Stimulated activated CD4-positive, alpha-beta T cell treated with anti-CD3 and anti-CD28 coated beads, Interleukin-12 subunit alpha, Interleukin-12 subunit beta, amount 100 ng/mL, for 4 hours (primary cell): ENCODE measurements around the gene BTBD8.

Experiments used
- DNase-seq: peaks from one replicate; pipeline ENCODE4 v3.0.0-alpha.2; 2020

The BTBD8 gene

DNA sequence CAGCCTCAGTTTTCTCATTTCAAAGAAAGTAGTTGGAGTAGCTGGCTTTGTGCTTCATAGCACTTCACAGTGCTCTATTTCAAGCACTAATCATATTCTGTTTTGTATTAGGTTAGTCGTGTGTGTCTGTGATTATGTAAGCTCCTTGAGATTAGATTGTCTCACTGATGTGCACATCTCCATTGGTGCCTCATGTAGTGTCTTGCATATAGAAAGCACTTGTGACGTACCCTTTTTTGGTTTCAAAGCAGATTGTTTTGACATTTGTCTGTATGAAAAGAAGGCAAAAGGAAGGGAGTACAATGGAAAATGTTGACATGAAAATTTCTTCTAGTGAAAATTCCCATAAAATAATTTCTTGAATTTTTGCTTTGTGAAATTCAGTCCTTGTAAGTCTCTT lies 13.9 kb downstream of the BTBD8 start:
- DNase-seq, result no peak

DNA sequence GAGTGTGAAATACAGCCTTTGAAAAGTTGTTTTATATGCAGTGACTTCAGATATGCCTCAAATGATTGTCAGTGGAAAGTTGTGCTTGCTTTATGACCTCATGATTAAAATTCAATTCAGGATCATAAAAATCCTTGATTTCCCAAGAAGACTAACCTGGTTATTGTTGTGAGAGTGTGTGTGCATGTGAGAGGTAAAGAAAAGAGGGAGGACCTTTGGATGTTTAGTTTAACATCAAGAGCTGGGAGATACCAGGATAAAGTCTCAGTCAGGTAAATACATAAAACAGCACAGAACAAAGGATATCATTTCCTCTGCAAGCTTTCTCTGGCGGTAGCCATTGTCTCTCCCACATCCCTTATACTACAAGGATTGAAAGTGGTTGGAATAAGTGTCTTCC lies 14.4 kb downstream of the BTBD8 start:
- DNase-seq, result no peak

DNA sequence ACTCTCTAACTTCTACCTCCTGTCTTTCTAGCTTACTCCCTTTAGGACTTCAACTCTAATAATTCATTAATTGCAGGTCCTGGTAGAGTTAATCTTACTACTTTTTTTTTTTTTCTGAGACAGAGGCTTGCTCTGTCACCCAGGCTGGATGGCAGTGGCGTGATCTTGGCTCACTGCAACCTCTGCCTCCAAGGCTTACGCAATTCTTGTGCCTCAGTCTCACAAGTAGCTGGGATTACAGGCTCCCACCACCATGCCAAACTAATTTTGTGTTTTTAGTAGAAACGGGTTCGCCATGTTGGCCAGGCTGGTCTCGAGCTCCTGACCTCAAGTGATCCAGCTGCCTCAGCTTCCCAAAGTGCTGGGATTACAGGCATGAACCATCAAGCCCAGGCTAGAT lies 15.7 kb downstream of the BTBD8 start:
- DNase-seq, result no peak

DNA sequence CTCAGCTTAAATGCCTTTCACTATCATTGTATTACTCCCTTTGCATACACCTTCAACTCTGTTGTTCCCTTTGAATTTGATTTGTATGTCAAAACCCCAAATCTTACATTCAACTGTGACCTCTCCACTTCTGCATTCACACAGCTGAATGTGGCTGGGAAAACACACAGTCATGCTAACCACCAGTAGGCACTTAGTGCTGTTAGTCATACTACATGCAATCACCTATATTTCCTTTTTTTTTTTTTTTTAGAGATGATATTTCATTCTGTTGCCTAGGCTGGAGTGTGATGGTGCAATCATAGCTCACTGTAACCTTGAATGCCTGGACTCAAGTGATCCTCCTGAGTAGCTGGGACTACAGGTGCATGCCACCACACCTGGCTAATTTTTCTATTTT lies 16.2 kb downstream of the BTBD8 start:
- no peak for DNase-seq

DNA sequence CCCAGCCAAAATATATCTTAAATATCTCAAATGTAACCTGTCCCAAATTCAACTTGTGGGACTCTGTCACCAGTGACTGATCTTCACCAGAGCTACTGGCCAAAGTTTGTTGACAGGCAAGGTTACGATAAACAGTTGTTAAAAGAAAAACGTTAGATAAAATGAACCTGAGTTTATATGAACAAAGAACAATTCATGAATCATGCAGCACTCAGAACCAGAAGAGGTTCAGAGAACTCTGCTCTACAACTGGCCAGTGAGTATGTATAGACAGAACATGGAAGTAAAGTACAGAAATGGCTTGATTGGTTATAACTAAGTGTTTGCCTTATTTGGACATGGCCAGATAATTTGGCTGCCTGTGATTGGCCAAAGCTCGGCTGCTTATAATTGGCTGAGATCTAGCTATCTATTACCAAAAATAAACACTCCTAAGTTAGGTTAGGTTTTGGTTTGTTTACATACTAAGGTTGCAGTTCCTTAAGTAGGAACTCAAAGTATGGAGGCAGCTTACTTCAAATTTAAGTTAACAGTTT lies 25.5 kb downstream of the BTBD8 start:
- DNase-seq, result no peak

DNA sequence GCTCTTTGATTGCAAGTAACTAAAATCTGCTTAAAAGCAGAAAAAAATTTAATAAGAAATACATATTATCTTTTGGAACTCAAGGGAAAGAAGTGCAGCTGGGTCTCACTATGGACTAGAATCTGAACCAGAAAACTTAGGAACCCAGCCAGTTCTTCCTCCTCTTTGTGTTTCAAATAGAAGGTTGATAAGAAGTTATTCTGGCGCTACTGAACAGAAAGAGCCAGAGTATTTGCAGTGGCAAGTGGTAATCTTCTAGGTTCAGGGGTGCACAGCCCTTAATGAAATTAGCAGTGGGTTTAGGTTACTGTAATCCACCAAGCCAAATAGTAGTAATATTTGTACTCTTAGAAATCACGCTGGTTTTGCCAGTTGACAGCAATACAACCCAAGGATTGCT lies 28.5 kb downstream of the BTBD8 start:
- DNase-seq, result no peak

DNA sequence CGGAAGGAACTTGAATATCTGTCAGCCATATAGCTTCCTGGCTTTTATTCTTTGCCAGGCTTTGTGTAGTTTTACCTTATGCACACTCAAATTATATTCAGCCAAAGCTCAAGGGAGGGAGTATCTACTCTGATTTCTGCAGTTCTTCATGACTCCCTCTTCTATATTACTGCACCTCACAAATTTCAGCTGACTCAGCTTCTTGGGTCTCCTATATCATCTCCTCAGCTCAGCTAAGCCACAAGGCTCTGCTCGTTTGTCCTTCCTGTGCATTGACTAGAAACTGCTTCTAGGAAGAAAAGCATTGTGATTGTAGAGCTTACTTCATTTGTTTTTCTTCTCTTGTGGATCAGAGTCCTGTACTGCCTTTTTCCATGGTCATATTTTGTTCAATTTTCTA lies 37.4 kb downstream of the BTBD8 start:
- DNase-seq, result no peak

DNA sequence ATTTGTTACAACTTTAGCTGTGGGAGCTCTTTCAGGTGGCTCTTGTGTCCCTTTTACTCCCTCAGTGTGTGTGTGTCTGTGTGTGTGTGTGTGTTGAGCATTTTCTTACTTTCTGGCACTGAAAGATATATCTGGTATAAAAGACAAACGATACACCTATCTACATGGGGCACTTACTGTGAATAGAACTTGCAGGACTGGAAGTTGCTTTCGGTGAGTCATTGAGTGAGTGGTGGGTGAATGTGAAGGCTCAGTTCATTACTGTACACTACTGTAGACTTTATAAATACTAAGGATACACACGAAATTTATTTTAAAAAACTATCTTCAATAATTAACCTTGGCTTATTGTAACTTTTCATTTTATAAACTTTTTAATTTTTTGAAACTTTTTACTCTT lies 38.7 kb downstream of the BTBD8 start:
- no peak for DNase-seq

DNA sequence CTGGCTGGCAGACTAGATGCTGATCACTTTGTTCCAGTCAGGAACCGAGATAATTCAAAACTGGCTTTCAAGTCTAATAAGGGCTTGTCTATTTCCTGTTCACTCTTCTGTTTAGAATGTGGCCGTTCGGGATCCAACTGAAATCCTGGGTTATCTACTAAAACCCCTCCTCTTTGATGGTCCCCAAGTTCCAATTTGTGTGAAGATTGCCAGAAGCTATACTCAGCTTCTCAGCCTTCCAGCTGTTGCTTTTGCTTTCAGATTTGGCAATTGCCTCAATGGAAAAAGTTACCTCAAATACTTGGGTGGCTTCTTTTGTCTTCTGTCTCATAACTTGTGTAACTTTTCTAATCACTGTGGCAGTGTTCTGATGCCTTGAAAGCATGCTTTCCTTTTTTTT lies 43.7 kb downstream of the BTBD8 start:
- DNase-seq, result no peak

DNA sequence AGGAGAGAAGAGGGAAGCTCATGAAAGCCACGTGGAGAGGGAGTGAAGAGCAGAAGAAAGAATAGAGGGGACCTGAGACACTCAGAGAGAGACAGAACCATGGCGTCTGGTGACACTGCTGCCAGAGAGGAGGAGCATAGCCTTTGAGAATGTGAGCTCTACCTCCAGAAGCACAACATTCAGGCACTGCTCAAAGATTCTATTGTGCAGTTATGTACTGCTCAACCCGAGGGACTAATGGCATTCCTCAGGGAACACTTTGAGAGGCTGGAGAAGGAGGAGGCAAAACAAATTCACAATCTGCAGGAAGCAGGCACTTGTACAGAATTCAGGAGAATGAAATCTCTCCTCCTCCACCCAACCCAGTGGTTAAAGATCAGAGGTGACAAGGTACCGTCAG lies 45.1 kb downstream of the BTBD8 start:
- no peak for DNase-seq

DNA sequence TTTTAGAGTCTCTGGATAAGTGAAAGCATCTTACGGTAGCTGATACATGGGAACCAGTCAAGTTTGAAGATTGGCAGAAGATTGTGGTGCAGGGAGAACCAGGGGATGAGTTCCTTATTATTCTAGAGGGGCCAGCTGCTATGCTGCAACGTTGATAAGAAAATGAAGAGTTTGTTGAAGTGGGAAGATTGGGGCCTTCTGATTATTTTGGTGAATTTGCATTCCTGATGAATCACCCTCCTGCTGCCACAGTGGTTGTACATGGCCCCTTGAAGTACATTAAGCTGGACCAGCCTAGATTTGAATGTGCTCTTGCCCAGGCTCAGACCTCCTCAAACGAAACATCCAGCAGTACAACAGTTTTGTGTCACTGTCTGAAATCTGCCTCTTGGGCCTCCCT lies 45.9 kb downstream of the BTBD8 start:
- no peak for DNase-seq

DNA sequence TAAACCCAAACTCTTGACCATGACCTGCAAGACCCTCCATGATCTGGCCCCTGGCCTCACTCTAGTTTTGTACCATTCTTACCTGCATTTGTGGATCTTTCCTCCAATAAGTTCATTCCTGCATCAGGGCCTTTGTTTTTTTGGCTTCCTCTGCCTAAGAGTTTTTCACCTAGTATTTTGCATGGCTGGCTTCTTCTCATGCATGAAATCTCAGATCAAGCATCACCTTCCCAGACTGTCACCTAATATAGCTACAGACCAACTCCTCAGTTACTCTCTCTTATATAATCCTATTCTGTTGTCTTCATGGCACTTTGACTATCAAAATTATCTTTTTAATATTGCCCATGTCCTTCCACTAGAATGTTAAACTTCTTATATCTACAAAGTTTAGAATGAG lies 54.2 kb downstream of the BTBD8 start:
- DNase-seq, result no peak

DNA sequence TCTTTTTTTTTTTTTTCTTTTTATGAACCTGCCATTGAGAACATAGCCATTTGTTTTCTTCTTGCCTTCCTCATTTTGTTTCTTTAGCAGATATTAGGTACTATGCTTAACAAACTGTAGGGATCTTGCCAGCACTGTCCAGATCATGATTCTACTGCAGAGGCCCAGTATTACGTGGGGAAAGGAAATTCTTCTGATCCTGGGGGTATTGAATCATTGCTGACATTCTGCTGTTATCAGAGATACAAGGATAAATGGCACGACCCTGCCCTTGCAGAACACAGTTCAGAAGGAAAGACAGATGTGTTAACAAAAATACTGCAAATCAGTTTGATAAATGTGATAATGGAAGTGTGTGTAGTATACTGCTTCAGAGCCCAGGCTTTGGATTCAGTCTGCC lies 56.2 kb downstream of the BTBD8 start:
- no peak for DNase-seq

DNA sequence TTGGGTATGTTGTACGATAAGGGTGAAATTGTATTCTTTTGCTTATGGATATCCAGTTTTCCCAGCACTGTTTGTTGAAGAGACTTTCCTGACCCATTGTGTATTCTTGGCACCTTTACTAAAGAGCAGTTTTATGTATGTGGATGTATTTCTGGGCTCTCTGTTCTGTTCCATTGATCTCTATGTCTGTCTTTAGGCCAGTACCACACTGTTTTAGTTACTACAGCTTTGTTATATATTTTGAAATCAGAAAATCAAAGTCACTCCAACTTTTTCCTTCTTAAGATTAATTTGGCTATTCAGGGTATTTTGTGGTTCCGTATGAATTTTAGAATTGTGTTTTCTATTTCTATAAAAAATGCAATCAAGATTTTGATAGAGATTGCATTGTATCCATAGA lies 74.8 kb downstream of the BTBD8 start:
- DNase-seq, result no peak

DNA sequence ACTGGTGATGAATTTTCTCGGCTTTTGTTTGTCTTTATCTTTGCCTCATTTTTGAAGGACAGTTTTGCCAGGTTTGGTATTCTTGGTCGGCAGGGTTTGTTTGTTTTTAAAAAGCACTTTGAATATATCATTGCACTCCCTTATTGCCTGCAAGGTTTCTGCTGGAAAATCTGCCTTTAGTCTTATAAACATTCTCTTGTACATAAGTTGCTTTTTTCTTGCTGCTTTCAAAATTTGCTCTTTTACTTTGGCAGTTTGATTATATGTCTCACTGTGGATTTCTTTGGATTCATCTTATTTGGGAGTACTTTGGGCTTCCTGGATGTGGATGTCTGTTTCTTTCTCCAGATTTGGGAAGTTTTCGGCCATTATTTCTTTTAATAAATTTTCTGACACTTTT lies 79.4 kb downstream of the BTBD8 start:
- DNase-seq, result no peak

DNA sequence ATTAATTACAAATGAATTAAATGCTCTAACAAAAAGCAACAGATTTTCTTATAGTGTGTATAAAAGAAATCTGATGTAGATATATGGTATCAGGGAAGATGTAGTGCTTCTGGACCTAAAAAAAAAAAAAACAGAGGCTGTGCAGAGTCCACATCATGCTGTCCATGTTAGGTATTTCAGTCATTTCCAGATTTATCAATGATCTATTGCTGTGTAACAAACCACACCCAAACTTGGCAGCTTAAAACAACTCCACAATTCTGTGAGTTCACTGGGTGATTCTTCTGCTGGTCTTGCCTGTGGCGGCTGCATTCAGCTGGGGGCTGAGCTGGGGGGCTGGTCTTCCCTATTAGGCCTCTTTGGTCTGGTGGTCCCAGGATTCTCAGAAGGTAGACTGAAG lies 85.2 kb downstream of the BTBD8 start:
- no peak for DNase-seq

DNA sequence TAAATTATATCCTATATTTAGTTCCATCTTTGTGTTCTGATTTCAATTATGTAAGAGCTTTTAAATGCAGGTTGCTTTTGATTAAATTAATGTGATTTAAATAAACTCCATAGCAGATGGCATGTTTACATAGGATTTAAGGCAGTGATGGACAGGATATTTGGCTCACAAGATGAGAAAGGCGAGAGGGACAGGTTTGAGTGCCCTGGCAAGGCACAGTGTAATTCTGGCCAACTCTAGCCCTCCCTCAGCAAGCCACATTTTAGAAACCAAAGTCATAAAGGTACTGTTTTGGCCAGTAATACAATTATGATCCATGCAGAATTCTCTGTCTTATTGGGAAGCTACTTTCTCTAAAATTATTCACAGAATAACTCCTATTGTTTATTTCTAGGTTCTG lies 87.0 kb downstream of the BTBD8 start:
- no peak for DNase-seq

DNA sequence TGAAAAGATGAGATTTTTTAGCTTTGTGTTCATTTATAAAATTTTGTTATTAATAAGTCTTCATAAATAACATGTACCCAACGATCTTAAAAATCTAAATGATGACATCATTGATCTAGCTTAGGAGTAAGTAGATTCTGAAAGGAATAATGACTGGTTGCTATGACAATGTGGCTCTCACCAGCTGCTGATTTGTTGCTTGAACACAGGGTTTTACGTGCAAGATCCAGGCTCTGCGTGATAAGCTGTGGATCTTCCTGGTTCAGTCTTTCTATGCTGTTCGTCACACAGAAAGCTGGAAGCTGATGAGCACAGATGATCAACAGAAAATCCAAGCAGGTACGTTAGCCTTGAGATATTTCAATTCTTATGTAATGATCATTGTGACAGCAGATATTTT lies 88.5 kb downstream of the BTBD8 start:
- DNase-seq, result no peak

DNA sequence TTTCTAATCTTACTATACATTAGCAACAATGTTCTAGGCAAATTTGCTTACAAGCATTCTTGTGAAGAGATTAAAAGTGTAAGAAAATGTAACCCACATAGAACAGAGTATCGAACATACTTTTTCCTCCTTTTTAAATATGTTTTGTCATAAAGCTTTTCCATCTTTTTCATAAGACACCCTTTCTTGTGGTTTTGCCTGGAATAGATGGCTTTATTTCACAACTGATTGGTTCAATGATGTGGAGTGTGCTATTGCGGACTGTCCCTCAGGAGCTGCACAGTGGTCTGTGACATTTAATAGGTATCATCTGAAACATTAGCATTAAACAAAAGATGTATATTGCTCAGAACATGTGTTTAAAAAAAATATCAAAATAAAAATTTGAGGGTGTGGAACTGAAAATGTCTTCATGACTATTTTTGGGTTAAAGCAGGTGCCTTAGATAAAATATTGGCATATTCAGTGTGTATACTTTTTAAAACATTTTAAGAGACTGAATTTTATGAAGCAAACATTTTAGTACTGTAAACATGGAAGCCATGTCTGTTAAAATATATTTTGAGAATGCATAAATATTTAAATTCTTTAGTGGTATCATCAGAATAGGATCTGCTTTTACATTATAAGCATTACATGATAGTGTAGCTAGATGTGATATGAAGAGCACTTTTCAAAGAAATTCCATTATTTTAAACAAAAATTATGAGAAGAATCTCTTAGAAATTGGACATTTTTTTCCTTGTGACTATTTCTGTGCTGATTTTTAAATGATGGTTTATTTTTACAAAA lies 89.3 kb downstream of the BTBD8 start:
- no peak for DNase-seq

DNA sequence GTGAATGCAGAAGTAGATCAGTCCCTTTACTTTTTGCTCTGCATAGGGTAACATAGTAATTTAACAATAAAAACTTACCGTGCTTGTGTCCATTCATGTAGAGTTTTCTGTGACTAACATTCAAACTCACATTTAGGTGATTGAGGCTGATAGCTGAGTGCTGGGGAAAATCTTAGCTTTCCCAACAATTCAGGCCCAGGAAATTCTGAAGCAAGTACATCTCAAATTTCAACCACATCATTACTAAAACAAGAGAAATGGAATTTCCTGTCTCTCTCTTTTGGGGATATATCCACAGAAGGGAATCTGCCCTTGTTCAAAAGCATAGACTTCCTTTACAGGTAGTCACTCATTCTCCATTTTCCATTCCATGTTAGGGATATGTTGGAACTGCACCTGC lies 104.5 kb downstream of the BTBD8 start:
- DNase-seq, result no peak

DNA sequence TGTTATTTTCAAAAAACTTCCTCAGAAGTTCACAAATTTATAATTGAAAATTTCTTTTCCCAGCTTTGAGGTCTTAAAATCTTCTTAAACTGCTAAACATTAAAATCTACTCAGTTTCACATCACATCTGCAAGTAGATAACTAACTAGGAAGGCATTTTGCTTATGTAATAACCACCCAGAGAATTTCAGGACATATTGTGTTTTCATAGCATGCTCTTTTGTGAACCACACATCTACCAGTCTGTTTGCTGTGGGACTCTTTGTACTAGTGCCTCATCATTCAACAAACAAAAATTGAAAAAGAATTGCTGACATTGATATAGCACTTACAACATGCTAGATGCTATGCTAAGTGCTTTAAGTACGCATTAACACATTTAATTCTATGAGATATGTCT lies 105.9 kb downstream of the BTBD8 start:
- DNase-seq, result no peak

DNA sequence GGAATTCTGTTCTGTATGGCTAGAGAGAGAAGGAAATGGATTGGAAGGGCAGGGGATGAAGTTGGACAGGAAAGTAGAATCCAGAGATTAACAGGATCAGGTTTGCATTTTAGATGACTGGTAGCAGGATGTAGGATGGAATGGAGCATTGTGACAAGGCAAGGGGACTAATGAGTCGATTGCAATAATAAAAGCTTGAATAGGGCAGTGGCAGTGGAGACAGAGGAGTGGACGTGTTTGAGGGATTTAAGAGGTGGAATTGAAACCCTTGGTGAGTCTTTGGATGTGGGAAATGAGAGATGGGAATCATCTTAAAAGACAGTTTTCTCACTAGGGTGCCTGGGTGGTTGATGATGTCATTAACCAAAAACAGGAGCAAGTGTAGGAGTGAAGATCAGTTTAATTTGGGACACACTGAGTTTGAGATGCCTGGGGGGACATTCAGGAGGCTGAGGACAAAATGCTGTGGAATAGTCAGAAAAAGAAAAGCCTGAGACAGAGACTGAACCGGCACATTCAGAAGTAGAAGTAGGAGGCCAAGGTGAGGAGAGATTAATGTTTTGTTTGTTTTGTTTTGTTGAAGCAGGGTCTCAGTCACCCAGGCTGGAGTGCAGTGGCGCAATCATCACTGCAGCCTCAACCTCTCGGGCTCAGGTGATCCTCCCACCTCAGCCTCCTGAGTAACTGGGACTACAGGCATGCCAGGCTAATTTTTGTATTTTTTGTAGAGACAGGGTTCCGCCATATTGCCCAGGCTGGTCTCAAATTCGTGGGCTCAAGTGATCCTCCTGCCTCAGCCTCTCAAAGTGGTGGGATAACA lies 108.5 kb downstream of the BTBD8 start:
- no peak for DNase-seq

DNA sequence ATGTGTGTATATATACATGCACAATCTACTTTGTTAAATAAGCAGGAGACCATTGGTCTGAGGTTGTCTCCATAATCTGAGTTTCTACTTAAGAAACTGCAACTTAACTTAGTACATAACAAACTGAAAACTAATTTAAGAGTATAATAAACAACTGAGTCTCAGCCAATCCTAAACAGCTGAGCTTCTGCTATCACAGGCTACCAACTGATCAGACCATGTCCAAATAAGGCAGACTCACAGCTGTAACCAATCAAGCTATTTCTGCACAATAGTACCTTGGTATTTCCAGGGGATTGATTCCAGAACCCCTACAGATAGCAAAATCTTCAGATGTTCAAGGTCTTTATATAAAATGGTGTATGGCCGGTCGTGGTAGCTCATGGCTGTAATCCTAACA lies 111.6 kb downstream of the BTBD8 start:
- no peak for DNase-seq

DNA sequence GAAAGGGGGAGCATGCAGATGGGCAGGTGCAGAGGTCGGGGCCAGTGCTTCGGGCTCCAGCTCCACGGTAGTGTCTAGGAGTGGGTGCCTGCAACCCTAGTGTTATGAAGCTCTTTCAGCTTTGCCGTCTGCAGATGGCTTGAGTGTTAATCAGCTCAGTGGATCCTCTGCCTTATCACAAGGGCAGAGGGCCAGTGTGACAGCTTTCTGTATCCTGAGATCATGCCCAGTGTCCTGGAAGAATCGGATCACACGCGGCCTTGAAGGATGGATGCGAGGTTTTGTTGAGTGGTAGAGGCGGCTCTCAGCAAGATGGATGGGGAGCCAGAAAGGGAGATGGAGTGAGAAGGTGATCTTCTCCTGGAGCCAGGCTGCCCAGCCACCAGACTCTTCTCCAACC lies 112.1 kb downstream of the BTBD8 start:
- no peak for DNase-seq
